ENCODE data around the gene SPPL2B. TPM values are rescaled to one million over a fixed set of nuclear protein-coding genes. Genes with fewer than 3 reads are reported as not detected.

Gene SPPL2B
- total RNA-seq, 1 donor from 2014 or later: 11.0 TPM

GRCh38 chr19:2287585-2288337, 40.7 kb upstream of the SPPL2B start:
- Histone ChIP-seq H3K27me3 (ENCODE audit: control insufficient read depth in 3 of 3, insufficient read depth in 3 of 3, low read length in 3 of 3) (peaks cover 48 to 63% (median 62%) of the 10 kb centered on the region in 3 donors), H3K9me3 (ENCODE audit: control insufficient read depth in 3 of 3, low read length in 3 of 3) (no peaks in the 10 kb centered on the region), H3K36me3 (ENCODE audit: control insufficient read depth in 3 of 3, insufficient read depth in 3 of 3, low read length in 3 of 3) (no peaks in the 10 kb centered on the region), H3K4me3 (ENCODE audit: low read length in 3 of 3) (no peak overlapping the region), H3K4me1 (ENCODE audit: control insufficient read depth in 3 of 3, insufficient read depth in 3 of 3, low read length in 3 of 3) (peaks cover 3 to 21% (median 16%) of the 10 kb centered on the region in 3 donors), H3K9ac (ENCODE audit: low read depth in 1 of 3, low read length in 3 of 3) (no peak overlapping the region), H3K27ac (ENCODE audit: low read depth, low read length) (no peak overlapping the region)

DNA sequence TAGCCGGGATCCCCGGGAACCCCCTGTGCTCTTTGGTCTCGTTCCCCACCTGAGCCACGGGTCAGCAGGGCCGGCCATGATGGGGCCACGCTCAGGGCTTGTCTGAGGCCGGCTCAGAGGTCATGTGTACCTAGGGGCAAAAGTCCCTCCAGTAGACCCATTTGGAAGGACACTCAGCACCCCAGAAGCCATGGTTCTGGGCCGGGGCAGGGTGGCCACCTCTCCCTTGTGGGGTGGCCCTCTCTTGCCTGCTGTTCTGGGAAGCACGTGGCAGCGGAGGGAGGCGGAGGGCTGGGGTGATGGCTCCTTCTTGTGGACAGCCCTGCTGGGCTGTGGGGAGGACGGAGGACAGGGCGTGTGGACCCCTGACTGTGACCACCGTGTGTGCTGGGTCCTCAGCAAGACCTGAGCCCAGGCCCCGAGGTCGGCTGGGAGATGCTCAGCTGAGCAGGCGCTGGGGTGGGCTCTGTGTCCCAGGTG, 40.1 kb upstream of the SPPL2B start:
- Histone ChIP-seq H3K4me1 (ENCODE audit: control insufficient read depth in 3 of 3, insufficient read depth in 3 of 3, low read length in 3 of 3) (peaks cover 3 to 21% (median 16%) of the 10 kb centered on the region in 3 donors), H3K27me3 (ENCODE audit: control insufficient read depth in 3 of 3, insufficient read depth in 3 of 3, low read length in 3 of 3) (peaks cover 49 to 64% (median 63%) of the 10 kb centered on the region in 3 donors), H3K36me3 (ENCODE audit: control insufficient read depth in 3 of 3, insufficient read depth in 3 of 3, low read length in 3 of 3) (no peaks in the 10 kb centered on the region), H3K27ac (ENCODE audit: low read depth, low read length) (no peak overlapping the region), H3K4me3 (ENCODE audit: low read length in 3 of 3) (no peak overlapping the region), H3K9me3 (ENCODE audit: control insufficient read depth in 3 of 3, low read length in 3 of 3) (no peaks in the 10 kb centered on the region), H3K9ac (ENCODE audit: low read depth in 1 of 3, low read length in 3 of 3) (no peak overlapping the region)

- Histone ChIP-seq H3K9me3 (ENCODE audit: control insufficient read depth in 3 of 3, low read length in 3 of 3) (no peaks in the 10 kb centered on the region), H3K9ac (ENCODE audit: low read depth in 1 of 3, low read length in 3 of 3) (no peak overlapping the region), H3K4me3 (ENCODE audit: low read length in 3 of 3) (no peak overlapping the region), H3K27ac (ENCODE audit: low read depth, low read length) (no peak overlapping the region), H3K4me1 (ENCODE audit: control insufficient read depth in 3 of 3, insufficient read depth in 3 of 3, low read length in 3 of 3) (peaks cover 5 to 25% (median 19%) of the 10 kb centered on the region in 3 donors), H3K27me3 (ENCODE audit: control insufficient read depth in 3 of 3, insufficient read depth in 3 of 3, low read length in 3 of 3) (peaks cover 49 to 69% (median 68%) of the 10 kb centered on the region in 3 donors), H3K36me3 (ENCODE audit: control insufficient read depth in 3 of 3, insufficient read depth in 3 of 3, low read length in 3 of 3) (no peaks in the 10 kb centered on the region)
These were observed 39.4 kb upstream of the SPPL2B start for GRCh38 chr19:2288818-2289713.

DNA sequence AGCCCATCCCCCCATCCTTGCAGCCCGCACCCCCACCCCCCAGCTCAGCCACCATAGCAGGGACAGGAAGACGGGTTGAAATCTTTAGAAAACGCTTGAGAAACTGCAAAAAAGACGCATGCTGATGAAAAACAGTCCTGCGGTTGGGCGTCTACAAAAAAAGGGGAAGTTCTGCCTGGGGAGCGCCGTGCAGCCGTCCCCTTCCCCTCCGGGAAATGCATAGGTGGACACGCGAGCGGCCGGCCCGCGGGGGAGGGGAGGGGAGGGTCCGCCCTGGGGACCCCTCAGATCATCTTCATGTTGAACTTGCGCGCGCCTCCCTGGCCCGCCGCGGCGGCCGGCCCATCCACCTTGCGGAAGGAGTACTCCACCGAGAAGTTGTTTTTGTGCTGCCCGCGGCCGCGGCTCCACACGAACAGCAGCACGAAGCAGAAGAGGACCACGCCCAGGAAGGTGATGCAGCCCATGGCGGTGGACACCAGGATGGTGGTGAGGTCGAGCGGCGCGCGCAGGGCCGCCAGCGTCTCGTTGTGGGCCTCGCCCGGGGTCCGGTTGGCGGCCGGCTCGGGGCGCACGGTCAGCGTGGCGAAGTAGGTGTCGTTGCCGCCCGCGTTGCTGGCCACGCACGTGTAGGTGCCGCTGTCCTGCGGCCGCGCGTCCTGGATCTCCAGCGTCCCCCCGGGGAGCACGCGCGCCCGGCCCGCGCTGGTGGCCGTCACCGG, 38.6 kb upstream of the SPPL2B start:
- Histone ChIP-seq H3K9me3 (ENCODE audit: control insufficient read depth in 3 of 3, low read length in 3 of 3) (no peaks in the 10 kb centered on the region), H3K27ac (ENCODE audit: low read depth, low read length) (no peak overlapping the region), H3K4me1 (ENCODE audit: control insufficient read depth in 3 of 3, insufficient read depth in 3 of 3, low read length in 3 of 3) (peaks cover 10 to 29% (median 28%) of the 10 kb centered on the region in 3 donors), H3K4me3 (ENCODE audit: low read length in 3 of 3) (peak overlapping the region in 2 of 3 donors; percentile 35 to 46), H3K27me3 (ENCODE audit: control insufficient read depth in 3 of 3, insufficient read depth in 3 of 3, low read length in 3 of 3) (peaks cover 49 to 71% (median 68%) of the 10 kb centered on the region in 3 donors), H3K36me3 (ENCODE audit: control insufficient read depth in 3 of 3, insufficient read depth in 3 of 3, low read length in 3 of 3) (no peaks in the 10 kb centered on the region), H3K9ac (ENCODE audit: low read depth in 1 of 3, low read length in 3 of 3) (peak overlapping the region in 1 of 3 donors; percentile 33)

GRCh38 chr19:2290441-2291184, 37.9 kb upstream of the SPPL2B start:
- Histone ChIP-seq H3K36me3 (ENCODE audit: control insufficient read depth in 3 of 3, insufficient read depth in 3 of 3, low read length in 3 of 3) (no peaks in the 10 kb centered on the region), H3K27me3 (ENCODE audit: control insufficient read depth in 3 of 3, insufficient read depth in 3 of 3, low read length in 3 of 3) (peaks cover 49 to 72% (median 69%) of the 10 kb centered on the region in 3 donors), H3K9me3 (ENCODE audit: control insufficient read depth in 3 of 3, low read length in 3 of 3) (no peaks in the 10 kb centered on the region), H3K4me3 (ENCODE audit: low read length in 3 of 3) (peak overlapping the region in 2 of 3 donors; percentile 35 to 46), H3K9ac (ENCODE audit: low read depth in 1 of 3, low read length in 3 of 3) (no peak overlapping the region), H3K4me1 (ENCODE audit: control insufficient read depth in 3 of 3, insufficient read depth in 3 of 3, low read length in 3 of 3) (peaks cover 14 to 35% (median 32%) of the 10 kb centered on the region in 3 donors), H3K27ac (ENCODE audit: low read depth, low read length) (no peak overlapping the region)

DNA sequence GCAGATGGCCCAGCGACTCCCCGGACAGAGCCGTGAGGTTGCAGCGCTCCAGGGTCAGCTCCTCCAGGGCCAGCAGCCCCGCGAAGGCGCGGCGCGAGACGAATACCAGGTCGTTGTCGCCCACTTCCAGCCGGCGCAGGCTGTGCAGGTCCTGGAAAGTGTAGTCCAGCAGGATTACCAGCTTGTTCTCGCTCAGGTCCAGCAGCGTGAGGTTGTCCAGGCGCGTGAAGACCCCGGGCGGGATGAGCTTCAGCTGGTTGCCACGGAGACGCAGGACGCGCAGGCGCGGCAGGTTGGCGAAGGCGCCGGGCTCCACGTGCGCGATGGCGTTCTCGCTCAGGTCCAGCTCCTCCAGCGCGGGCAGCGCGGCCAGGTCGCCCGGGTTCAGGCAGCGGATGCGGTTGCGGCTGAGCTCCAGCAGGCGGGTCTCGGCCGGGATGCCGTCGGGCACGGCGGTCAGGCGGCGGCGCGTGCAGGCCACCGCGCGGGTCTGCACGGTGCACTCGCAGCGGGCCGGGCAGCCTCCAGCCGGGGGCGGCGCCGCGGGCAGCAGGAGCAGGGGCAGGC, 37.2 kb upstream of the SPPL2B start:
- Histone ChIP-seq H3K9ac (ENCODE audit: low read depth in 1 of 3, low read length in 3 of 3) (no peak overlapping the region), H3K36me3 (ENCODE audit: control insufficient read depth in 3 of 3, insufficient read depth in 3 of 3, low read length in 3 of 3) (no peaks in the 10 kb centered on the region), H3K27me3 (ENCODE audit: control insufficient read depth in 3 of 3, insufficient read depth in 3 of 3, low read length in 3 of 3) (peaks cover 49 to 68% (median 63%) of the 10 kb centered on the region in 3 donors), H3K9me3 (ENCODE audit: control insufficient read depth in 3 of 3, low read length in 3 of 3) (no peaks in the 10 kb centered on the region), H3K4me3 (ENCODE audit: low read length in 3 of 3) (peak overlapping the region in 2 of 3 donors; percentile 21 to 22), H3K27ac (ENCODE audit: low read depth, low read length) (no peak overlapping the region), H3K4me1 (ENCODE audit: control insufficient read depth in 3 of 3, insufficient read depth in 3 of 3, low read length in 3 of 3) (peaks cover 14 to 40% (median 32%) of the 10 kb centered on the region in 3 donors)

- Histone ChIP-seq H3K9ac (ENCODE audit: low read depth in 1 of 3, low read length in 3 of 3) (peak overlapping the region in 2 of 3 donors; percentile 62 to 65), H3K36me3 (ENCODE audit: control insufficient read depth in 3 of 3, insufficient read depth in 3 of 3, low read length in 3 of 3) (no peaks in the 10 kb centered on the region), H3K9me3 (ENCODE audit: control insufficient read depth in 3 of 3, low read length in 3 of 3) (no peaks in the 10 kb centered on the region), H3K27ac (ENCODE audit: low read depth, low read length) (peak overlapping the region; percentile 76), H3K27me3 (ENCODE audit: control insufficient read depth in 3 of 3, insufficient read depth in 3 of 3, low read length in 3 of 3) (peaks cover 26 to 37% (median 36%) of the 10 kb centered on the region in 3 donors), H3K4me1 (ENCODE audit: control insufficient read depth in 3 of 3, insufficient read depth in 3 of 3, low read length in 3 of 3) (peaks cover 14 to 35% (median 30%) of the 10 kb centered on the region in 3 donors), H3K4me3 (ENCODE audit: low read length in 3 of 3) (peak overlapping the region in 2 of 3 donors; percentile 52 to 63)
These were observed 33.7 kb upstream of the SPPL2B start for GRCh38 chr19:2294687-2295335.

- Histone ChIP-seq H3K4me3 (ENCODE audit: low read length in 3 of 3) (no peak overlapping the region), H3K27ac (ENCODE audit: low read depth, low read length) (no peak overlapping the region), H3K27me3 (ENCODE audit: control insufficient read depth in 3 of 3, insufficient read depth in 3 of 3, low read length in 3 of 3) (peaks cover 13 to 30% (median 30%) of the 10 kb centered on the region in 3 donors), H3K9me3 (ENCODE audit: control insufficient read depth in 3 of 3, low read length in 3 of 3) (no peaks in the 10 kb centered on the region), H3K36me3 (ENCODE audit: control insufficient read depth in 3 of 3, insufficient read depth in 3 of 3, low read length in 3 of 3) (no peaks in the 10 kb centered on the region), H3K4me1 (ENCODE audit: control insufficient read depth in 3 of 3, insufficient read depth in 3 of 3, low read length in 3 of 3) (peaks cover 13 to 22% (median 19%) of the 10 kb centered on the region in 3 donors), H3K9ac (ENCODE audit: low read depth in 1 of 3, low read length in 3 of 3) (no peak overlapping the region)
These were observed 32.3 kb upstream of the SPPL2B start for GRCh38 chr19:2296141-2296540.
